Nephron (organoid): ENCODE data around the gene FSCN2.

Source experiments
- H3K27ac Mint-ChIP-seq, 3 experiments: 2 replicates each; pipeline ENCODE4 v1.8.0; 2020; ENCODE audit warnings: mixed read lengths in 3 of 3, mild to moderate bottlenecking in 2 of 3, moderate library complexity in 1 of 3
- H3K27me3 Mint-ChIP-seq: 2 replicates; pipeline ENCODE4 v1.8.0; 2021; ENCODE audit warnings: low read depth, mild to moderate bottlenecking, moderate library complexity, mixed read lengths
- H3K36me3 Mint-ChIP-seq: 2 replicates; pipeline ENCODE4 v1.8.0; 2020; ENCODE audit warnings: low read depth, mixed read lengths
- H3K4me1 Mint-ChIP-seq: 2 replicates; pipeline ENCODE4 v1.8.0; 2020; ENCODE audit warnings: mixed read lengths
- H3K4me3 Mint-ChIP-seq, 3 experiments: 2 replicates each; pipeline ENCODE4 v1.8.0; 2020; ENCODE audit warnings: mild to moderate bottlenecking in 3 of 3, mixed read lengths in 3 of 3, moderate library complexity in 2 of 3
- H3K9me3 Mint-ChIP-seq: 2 replicates; pipeline ENCODE4 v1.8.0; 2020; ENCODE audit warnings: mixed read lengths
- TF ChIP-seq, protein P1 (sequence below), 3 experiments: fragments of 200-600 bp; sonication (generic); IDR thresholded peaks; one replicate each; pipeline ENCODE4 v1.5.0; 2021; ENCODE audit warnings: antibody characterized with exemption in 3 of 3; ENCODE audit not compliant: unreplicated experiment in 3 of 3

Gene FSCN2

DNA sequence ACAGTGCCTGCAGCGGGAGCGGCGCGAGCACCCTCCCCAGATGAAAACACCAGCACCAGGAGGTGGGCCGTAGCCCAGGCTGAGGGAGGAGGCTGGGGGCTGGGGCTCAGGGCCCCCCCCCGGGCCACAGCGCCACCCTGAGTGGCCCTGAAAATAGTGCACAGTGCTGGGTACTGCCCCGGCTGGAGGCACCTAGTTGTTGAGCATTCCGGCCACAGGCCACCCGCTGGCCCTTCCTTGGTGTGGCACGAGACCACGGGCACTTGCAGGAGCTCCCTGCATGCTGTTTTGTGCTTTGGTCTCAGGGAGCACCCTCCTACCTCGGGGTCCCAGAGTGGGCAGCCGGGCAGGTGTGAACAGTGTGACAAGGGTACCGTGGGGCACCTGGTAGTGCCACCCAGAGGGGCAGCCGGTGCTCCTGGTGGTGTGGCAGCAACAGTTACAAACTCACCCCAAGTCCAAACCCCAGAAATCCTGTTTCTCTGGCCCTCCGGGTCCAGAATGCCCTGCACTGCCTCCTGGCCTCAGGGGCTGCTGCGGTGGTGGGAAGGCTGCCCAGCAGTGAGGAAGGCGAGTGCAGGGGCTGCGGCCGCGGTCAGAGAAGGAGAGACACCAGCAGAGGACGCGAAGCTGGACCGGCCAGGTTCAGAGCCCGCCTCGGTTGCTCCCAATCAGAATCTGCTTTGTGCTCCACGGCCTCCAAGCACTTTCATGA is 11.9 kb downstream of the FSCN2 start:
- peaks cover 9% of the 10 kb centered on the region for H3K27me3 Mint-ChIP-seq
- no peaks in the 10 kb centered on the region for H3K9me3 Mint-ChIP-seq
- peaks cover 9% of the 10 kb centered on the region for H3K4me1 Mint-ChIP-seq
- TF ChIP-seq, protein P1, sequence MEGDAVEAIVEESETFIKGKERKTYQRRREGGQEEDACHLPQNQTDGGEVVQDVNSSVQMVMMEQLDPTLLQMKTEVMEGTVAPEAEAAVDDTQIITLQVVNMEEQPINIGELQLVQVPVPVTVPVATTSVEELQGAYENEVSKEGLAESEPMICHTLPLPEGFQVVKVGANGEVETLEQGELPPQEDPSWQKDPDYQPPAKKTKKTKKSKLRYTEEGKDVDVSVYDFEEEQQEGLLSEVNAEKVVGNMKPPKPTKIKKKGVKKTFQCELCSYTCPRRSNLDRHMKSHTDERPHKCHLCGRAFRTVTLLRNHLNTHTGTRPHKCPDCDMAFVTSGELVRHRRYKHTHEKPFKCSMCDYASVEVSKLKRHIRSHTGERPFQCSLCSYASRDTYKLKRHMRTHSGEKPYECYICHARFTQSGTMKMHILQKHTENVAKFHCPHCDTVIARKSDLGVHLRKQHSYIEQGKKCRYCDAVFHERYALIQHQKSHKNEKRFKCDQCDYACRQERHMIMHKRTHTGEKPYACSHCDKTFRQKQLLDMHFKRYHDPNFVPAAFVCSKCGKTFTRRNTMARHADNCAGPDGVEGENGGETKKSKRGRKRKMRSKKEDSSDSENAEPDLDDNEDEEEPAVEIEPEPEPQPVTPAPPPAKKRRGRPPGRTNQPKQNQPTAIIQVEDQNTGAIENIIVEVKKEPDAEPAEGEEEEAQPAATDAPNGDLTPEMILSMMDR (IDR thresholded peaks at IDR 0.05; ENCODE audit: unreplicated experiment in 3 of 3): no peak
- H3K4me3 Mint-ChIP-seq: no peak overlapping the region
- H3K36me3 Mint-ChIP-seq: no peaks in the 10 kb centered on the region
- H3K27ac Mint-ChIP-seq: no peak overlapping the region

DNA sequence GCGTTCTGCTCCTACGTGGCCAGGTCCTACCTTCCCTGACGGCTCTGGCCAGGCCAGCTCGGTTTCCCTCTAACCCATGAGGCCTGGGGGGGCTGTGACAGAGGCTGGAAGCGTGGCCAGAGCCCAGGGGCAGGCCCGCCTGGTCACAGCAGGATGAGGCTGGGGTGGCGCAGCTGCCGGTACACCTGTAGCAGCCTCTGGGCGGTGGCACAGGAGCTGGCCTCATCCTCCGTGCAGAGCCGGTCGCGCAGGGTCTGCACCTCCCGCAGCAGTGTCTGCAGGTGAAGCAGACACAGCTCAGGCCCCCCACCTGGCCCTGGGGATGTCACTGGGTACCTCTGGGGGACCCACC is 12.5 kb downstream of the FSCN2 start:
- Mint-ChIP-seq H3K9me3 (no peaks in the 10 kb centered on the region), H3K27me3 (peaks cover 5% of the 10 kb centered on the region), H3K4me3 (no peak overlapping the region), H3K36me3 (no peaks in the 10 kb centered on the region), H3K27ac (no peak overlapping the region), H3K4me1 (peaks cover 9% of the 10 kb centered on the region)
- TF ChIP-seq, protein P1 (IDR thresholded peaks at IDR 0.05; ENCODE audit: unreplicated experiment in 3 of 3): no peak

DNA sequence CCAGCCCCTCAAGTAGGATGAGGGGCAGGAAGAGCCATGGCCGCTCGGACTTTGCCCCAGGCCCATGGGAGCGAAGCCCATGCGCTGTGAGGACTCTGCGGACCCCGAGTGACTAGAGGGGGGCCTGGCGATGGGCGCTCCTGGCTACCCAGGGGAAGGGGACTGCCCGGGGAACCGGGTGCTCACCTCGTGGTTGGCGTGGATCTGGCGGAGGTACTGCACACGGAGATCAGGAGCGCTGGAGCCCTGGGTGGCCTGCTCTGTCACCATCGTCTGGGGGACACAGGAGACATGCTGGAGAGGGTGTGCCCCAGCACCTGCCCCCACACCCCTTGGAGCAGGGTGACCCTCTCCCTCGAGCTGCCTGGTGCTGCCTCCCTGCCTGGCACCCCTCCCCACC is 12.9 kb downstream of the FSCN2 start:
- no peak overlapping the region for H3K27ac Mint-ChIP-seq
- no peak overlapping the region for H3K4me3 Mint-ChIP-seq
- peaks cover 9% of the 10 kb centered on the region for H3K4me1 Mint-ChIP-seq
- no peaks in the 10 kb centered on the region for H3K9me3 Mint-ChIP-seq
- TF ChIP-seq, protein P1 (IDR thresholded peaks at IDR 0.05; ENCODE audit: unreplicated experiment in 3 of 3): no peak
- no peaks in the 10 kb centered on the region for H3K36me3 Mint-ChIP-seq
- H3K27me3 Mint-ChIP-seq: peaks cover under 1% of the 10 kb centered on the region

DNA sequence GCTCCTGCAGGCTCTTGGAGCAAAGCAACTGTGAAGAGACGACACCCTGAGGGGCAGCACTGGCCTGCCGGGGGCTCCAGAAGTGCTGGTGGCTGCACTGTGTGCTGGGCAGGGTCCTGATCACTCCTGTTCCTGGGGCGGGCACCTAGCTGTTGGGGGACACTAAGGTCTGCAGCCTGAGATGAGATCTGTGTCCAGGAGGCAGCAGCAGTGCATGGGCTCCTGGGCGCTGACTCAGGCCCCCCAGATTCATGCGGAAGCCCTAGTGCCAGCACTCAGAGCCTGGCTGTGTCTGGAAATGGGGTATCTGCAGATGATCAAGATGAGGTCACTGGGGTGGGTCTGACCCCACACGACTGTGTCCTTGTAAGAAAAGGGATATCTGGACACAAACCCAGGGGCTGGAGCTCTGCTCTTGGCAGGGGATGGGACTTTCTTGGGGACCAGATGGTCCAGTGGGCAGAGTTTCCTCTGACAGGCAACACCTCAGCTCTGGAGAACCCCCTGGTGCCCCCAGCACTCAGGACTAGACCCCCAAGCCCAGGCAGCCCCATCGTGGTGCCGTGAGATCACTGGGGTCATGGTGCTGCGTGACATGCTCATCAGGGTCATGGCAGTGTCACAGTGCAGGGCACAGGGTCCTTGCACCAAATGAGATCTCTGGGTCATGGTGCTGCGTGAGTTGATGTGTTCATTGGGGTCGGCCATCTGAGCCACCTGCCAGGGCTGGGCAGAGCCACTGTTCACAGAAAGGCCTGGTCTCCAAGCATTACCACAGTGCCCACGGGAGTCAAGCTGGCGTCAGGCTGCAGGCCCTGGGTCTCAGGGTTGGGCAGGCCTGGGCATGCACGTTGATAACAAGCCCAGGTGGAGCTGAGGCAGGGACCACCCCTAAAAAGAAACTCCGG is 14.5 kb downstream of the FSCN2 start:
- no peak overlapping the region for H3K27ac Mint-ChIP-seq
- peaks cover 4% of the 10 kb centered on the region for H3K36me3 Mint-ChIP-seq
- TF ChIP-seq, protein P1 (IDR thresholded peaks at IDR 0.05; ENCODE audit: unreplicated experiment in 3 of 3): no peak
- no peak overlapping the region for H3K4me3 Mint-ChIP-seq
- peaks cover 9% of the 10 kb centered on the region for H3K4me1 Mint-ChIP-seq
- no peaks in the 10 kb centered on the region for H3K9me3 Mint-ChIP-seq
- H3K27me3 Mint-ChIP-seq: no peaks in the 10 kb centered on the region

DNA sequence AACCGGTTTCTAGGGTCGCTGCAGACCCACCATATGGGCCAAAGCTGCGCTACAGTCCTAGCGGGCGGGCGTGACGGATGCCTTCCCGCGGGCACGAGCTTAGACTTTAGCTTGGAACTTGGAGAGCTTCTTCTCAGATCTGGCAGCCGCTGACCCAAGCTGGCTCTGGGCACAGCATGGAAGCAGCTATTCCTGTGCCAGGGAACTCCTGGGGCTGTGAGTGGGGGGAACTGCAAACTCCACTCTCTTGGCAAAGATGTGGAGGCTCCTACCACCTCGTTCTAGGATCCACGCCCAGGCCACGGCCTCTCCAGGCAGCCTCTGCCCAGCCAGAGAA is 15.1 kb downstream of the FSCN2 start:
- H3K4me1 Mint-ChIP-seq: peaks cover 3% of the 10 kb centered on the region
- no peak overlapping the region for H3K27ac Mint-ChIP-seq
- H3K9me3 Mint-ChIP-seq: no peaks in the 10 kb centered on the region
- TF ChIP-seq, protein P1 (IDR thresholded peaks at IDR 0.05; ENCODE audit: unreplicated experiment in 3 of 3): no peak
- H3K36me3 Mint-ChIP-seq: peaks cover 4% of the 10 kb centered on the region
- no peaks in the 10 kb centered on the region for H3K27me3 Mint-ChIP-seq
- H3K4me3 Mint-ChIP-seq: no peak overlapping the region
